Activated CD4-positive, alpha-beta T cell treated with anti-CD3 and anti-CD28 coated beads, Interleukin-2, amount 50 U/mL, for 24 hours (primary cell): ENCODE results near the gene DIP2B.
"Not testable (repeated sequence)": the region's sequence is repeated elsewhere in the genome, so short reads cannot be mapped to it uniquely, and the experiment has no call there.

ENCODE experiments used
- DNase-seq, 2 donors: peaks; one replicate each; pipeline ENCODE4 v3.0.0-alpha.2; 2020; ENCODE audit warnings: low read depth in 1 of 2, low spot score in 1 of 2

Gene DIP2B

GRCh38 chr12:50676756-50677155 is 172.0 kb downstream of the DIP2B start:
- no peak for DNase-seq

- no peak for DNase-seq
These were observed 173.1 kb downstream of the DIP2B start for GRCh38 chr12:50677858-50678257.

GRCh38 chr12:50678650-50679365 is 174.0 kb downstream of the DIP2B start:
- DNase-seq: no peak

GRCh38 chr12:50679612-50680011 is 174.8 kb downstream of the DIP2B start:
- DNase-seq: no peak

- DNase-seq: not testable (repeated sequence)
These were observed 176.3 kb downstream of the DIP2B start for GRCh38 chr12:50681064-50681463.

GRCh38 chr12:50685641-50686040 is 180.9 kb downstream of the DIP2B start:
- DNase-seq: no peak

- no peak for DNase-seq
These were observed 181.6 kb downstream of the DIP2B start for GRCh38 chr12:50686406-50686805.

- DNase-seq: no peak
These were observed 182.2 kb downstream of the DIP2B start for GRCh38 chr12:50686976-50687375.

GRCh38 chr12:50689437-50689836 is 184.7 kb downstream of the DIP2B start:
- no peak for DNase-seq

GRCh38 chr12:50690925-50691324 is 186.1 kb downstream of the DIP2B start:
- DNase-seq: no peak

- no peak for DNase-seq
These were observed 191.2 kb downstream of the DIP2B start for GRCh38 chr12:50695961-50696360.

- no peak for DNase-seq
These were observed 192.1 kb downstream of the DIP2B start for GRCh38 chr12:50696931-50697330.

- no peak for DNase-seq
These were observed 194.4 kb downstream of the DIP2B start for GRCh38 chr12:50699154-50699553.

GRCh38 chr12:50699940-50700339 is 195.2 kb downstream of the DIP2B start:
- no peak for DNase-seq

- no peak for DNase-seq
These were observed 201.8 kb downstream of the DIP2B start for GRCh38 chr12:50706606-50707005.

- DNase-seq: no peak
These were observed 202.6 kb downstream of the DIP2B start for GRCh38 chr12:50707396-50707795.

- no peak for DNase-seq
These were observed 203.8 kb downstream of the DIP2B start for GRCh38 chr12:50708631-50709030.

GRCh38 chr12:50711121-50711520 is 206.3 kb downstream of the DIP2B start:
- no peak for DNase-seq

- no peak for DNase-seq
These were observed 210.4 kb downstream of the DIP2B start for GRCh38 chr12:50715174-50715573.

GRCh38 chr12:50718760-50719159 is 214.0 kb downstream of the DIP2B start:
- DNase-seq: no peak

- no peak for DNase-seq
These were observed 215.3 kb downstream of the DIP2B start for GRCh38 chr12:50720085-50720484.

GRCh38 chr12:50720501-50720900 is 215.7 kb downstream of the DIP2B start:
- no peak for DNase-seq

GRCh38 chr12:50723865-50724264 is 219.1 kb downstream of the DIP2B start:
- DNase-seq: no peak
